Ishikawa (cell line): ENCODE measurements around the gene CD8A.

Source experiments
- REST ChIP-seq: IDR thresholded peaks from 2 replicates; pipeline ENCODE4 v1.6.1; 2012; ENCODE audit warnings: low read depth, mild to moderate bottlenecking
- TAF1 ChIP-seq: IDR thresholded peaks from 2 replicates; pipeline ENCODE4 v1.6.1; 2012; ENCODE audit warnings: low read depth, mild to moderate bottlenecking

GRCh38 chr2:86788165-86788564, 2.5 kb downstream of the CD8A start:
- TF ChIP-seq REST = no peak
- TF ChIP-seq TAF1 = no peak
